Gastroesophageal sphincter (tissue), 3 donors: Measurements from ENCODE around the gene PTK7.

Source experiments
- POLR2A ChIP-seq, 2 donors: fragments of 450-650 bp; IDR thresholded peaks; one replicate each; pipeline ENCODE4 v1.6.1; 2017; ENCODE audit warnings: antibody characterized with exemption in 2 of 2, mild to moderate bottlenecking in 2 of 2, moderate library complexity in 1 of 2
- TF ChIP-seq, protein P1 (sequence below), 4 experiments: fragments of 200-600 bp in 2 of 4; fragments of 450-650 bp in 2 of 4; sonication (generic) in 1 of 4; IDR thresholded peaks; one replicate each; pipeline ENCODE4 v1.5.1; 2017 to 2019; ENCODE audit warnings: antibody characterized with exemption in 4 of 4, mild to moderate bottlenecking in 2 of 4, moderate library complexity in 2 of 4

DNA sequence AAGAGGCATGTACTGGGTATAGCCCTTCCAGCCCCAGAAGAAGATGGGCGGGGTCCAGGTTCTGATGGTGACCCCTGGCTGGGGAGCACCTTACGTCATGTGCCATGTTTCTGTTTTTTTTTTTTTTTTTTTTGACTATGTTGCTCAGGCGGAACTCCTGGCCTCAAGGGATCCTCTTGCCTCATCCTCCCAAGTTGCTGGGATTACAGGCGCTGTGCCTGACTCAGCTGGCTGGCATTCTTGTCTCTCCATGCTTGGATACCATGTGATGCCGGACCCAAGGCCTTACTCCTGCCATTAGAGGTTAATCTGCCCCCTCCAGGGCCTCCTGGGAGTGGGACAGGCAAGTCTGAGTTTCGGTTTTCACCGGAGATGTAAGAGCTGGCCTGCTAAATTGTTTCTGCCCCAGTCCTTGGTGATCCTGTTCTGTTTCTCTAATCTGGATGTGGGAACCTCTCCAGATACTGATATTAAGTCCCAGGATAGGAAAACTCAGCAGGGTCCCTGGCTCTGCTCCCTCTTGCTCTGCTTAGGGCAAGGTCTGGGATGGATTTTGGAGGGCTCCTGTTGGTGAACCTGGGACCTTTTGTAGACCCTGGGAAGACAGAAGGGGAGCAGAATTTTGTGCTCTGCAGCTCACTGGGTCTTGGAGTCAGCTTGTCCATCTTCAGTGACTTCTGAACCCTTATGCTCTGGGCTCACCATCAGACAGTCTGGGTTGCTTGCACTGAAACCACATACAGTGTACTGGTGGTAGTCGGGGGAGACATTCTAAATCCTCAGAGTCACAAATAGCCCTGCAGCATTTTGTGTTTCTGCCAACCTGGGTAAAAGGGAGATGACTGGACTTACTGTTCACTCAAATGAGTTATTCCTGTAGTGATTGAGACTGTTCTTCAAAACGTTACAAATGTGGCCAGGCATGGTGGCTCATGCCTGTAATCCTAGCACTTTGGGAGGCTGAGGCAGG is 45.1 kb downstream of the PTK7 start:
- TF ChIP-seq, protein P1, sequence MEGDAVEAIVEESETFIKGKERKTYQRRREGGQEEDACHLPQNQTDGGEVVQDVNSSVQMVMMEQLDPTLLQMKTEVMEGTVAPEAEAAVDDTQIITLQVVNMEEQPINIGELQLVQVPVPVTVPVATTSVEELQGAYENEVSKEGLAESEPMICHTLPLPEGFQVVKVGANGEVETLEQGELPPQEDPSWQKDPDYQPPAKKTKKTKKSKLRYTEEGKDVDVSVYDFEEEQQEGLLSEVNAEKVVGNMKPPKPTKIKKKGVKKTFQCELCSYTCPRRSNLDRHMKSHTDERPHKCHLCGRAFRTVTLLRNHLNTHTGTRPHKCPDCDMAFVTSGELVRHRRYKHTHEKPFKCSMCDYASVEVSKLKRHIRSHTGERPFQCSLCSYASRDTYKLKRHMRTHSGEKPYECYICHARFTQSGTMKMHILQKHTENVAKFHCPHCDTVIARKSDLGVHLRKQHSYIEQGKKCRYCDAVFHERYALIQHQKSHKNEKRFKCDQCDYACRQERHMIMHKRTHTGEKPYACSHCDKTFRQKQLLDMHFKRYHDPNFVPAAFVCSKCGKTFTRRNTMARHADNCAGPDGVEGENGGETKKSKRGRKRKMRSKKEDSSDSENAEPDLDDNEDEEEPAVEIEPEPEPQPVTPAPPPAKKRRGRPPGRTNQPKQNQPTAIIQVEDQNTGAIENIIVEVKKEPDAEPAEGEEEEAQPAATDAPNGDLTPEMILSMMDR (IDR thresholded peaks at IDR 0.05), result no peak
- TF ChIP-seq POLR2A (IDR thresholded peaks at IDR 0.05), result no peak
